HG02852 (cell line): ENCODE results near the gene MAD1L1.

Experiments used
- ATAC-seq: cut with Tn5 transposase; IDR thresholded peaks from one replicate; pipeline ENCODE4 v1.9.1; 2021; ENCODE audit warnings: mild to moderate bottlenecking, moderate library complexity; ENCODE audit not compliant: unreplicated experiment

The MAD1L1 gene

DNA sequence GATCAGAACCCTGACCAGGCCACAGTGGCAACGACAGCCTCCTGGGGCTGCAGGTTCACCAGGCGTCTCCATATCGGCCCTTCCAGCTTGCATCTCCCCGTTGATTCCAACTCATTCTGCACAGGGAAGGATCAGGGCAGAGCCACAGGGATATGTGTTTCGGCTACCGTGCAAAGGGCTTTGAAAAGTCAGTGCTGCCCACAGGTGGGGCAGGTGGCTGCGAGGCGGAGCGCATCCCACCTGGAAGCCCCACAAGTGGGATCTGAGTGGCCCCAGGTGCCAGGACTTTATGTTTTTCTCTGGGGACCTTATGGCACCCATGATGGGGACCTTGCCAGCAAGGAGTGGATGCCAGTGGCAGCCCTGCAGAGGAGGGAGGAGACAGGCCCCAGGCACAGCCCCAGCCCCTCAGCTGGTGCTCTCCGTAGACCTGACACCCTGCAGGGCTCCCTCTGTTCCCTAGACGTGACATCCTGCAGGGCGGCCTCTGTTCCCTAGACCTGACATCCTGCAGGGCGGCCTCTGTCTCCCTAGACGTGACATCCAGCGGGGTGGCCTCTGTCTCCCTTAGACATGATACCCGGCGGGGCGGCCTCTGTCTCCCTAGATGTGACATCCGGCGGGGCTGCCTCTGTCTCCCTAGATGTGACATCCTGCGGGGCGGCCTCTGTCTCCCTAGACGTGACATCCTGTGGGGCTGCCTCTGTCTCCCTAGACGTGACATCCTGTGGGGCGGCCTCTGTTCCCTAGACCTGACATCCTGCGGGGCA is 373.3 kb downstream of the MAD1L1 start:
- ATAC-seq = no peak

DNA sequence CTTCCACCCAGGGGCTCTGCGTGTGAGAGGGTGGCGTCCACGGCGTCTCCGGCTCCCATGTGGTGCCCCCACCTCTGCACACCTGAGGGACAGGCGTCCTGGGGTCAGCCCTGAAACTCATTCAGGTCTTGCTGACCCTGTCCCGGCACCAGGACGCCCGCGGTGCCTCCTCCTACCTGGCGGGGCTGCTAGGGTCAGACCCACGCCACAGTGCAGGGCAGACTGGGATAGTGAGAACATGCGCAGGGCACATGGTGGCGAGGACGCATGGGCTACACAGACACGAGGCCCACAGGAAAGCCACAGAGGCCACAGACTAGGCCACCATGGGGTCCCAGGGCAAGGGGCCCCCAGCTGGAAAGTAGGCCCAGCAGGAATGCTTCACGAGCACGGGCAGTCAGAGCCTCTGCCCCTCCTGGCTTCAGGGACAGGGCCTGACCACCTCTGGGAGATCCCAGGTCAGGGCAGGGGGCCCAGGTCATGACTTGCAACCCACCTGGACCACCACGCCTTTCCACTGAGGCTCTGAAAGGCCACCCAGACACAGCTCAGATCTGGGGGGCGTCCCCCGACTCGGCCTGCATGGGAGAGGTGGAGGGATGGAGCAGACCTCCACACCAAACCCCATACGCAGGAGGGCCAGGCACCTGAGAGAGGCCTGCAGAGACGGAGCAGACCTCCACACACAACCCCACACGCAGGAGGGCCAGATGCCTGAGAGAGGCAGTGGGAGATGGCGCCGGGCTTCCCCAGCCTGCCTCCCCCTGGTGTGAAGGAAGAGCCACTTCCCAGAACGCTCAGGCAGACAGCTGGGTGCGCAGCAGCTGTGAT is 374.1 kb downstream of the MAD1L1 start:
- ATAC-seq = no peak

DNA sequence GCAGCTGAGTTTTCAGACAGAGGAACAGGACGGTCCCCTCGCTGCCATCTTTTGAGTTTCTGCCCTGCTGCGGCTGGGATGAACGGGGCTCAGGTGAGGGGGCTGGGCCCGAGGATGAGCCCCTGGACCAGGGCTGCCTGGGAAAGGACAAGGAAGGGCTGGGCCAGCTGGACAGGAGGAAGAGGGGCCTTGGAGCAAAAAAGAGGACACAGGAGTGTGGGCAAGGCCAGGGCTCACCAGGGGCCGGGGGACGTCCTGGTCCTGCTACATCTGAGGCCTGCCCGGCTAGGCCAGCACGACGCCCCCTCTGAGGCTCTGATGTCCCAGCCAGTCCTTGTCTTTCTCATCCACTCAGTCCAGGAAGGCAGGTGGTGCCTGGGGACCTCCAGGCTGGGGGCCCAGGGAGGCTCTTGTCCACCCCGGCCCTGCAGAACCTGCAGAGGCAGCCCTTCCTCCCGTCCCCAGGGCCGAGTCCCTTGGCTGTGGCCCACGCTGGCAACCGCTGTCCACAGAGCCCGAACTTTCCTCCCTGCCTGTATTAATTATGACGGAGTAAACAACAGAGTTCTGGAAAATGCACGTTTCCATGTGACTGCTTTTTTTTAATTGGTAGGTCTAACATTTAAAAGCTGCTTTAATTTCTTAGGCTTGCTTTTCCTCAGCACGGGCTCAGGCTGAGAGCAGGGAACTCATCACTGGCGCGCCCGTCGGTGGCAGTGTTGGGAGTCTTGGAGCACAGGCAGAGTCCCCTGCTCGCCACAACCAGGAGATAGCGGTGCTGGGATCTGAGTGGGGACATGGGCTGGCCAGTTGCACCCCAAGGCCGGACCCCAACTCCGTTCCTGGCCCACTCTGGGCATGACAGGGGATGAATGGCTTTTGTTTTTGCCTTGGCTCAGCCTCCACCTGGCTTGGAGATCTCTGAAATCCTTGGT is 375.0 kb downstream of the MAD1L1 start:
- no peak for ATAC-seq

GRCh38 chr7:1856888-1857441 is 375.8 kb downstream of the MAD1L1 start:
- ATAC-seq = no peak

DNA sequence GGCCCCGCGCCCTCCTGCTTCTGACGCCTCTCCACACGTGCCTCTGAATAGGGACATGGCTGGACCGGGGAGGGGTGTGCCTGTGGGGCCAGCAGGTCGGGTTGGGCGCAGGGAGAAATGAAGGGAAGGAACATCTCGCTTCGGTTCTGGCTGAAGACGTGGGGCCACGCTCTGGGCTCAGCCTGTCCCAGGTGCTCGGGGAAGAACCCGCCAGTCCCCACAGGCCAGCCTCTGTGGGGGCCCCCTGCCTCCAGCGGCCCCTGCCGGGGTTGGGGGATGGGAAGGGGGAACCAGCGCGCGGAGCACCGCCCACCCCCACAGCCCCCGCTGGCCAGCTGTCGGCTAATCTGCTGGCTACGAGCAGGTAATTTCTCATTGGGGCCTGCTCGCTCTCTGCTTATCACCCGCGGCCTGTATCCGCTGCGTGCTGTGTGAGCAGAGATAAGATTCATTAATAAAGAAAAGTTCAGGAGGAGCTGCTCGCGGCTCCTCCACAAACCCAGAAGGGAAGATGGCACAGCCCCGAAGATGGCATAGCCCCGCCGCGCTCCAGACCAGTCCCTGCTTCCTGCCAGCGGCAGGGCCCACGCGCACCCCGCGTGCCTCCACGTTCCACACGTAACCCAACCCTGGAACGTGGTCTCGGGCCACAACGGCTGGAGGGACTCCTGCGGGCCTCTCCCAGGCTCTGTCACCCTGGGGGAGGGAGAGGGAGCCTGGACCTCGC is 376.4 kb downstream of the MAD1L1 start:
- no peak for ATAC-seq

- ATAC-seq = no peak
These were observed 377.0 kb downstream of the MAD1L1 start for GRCh38 chr7:1855725-1856160.

DNA sequence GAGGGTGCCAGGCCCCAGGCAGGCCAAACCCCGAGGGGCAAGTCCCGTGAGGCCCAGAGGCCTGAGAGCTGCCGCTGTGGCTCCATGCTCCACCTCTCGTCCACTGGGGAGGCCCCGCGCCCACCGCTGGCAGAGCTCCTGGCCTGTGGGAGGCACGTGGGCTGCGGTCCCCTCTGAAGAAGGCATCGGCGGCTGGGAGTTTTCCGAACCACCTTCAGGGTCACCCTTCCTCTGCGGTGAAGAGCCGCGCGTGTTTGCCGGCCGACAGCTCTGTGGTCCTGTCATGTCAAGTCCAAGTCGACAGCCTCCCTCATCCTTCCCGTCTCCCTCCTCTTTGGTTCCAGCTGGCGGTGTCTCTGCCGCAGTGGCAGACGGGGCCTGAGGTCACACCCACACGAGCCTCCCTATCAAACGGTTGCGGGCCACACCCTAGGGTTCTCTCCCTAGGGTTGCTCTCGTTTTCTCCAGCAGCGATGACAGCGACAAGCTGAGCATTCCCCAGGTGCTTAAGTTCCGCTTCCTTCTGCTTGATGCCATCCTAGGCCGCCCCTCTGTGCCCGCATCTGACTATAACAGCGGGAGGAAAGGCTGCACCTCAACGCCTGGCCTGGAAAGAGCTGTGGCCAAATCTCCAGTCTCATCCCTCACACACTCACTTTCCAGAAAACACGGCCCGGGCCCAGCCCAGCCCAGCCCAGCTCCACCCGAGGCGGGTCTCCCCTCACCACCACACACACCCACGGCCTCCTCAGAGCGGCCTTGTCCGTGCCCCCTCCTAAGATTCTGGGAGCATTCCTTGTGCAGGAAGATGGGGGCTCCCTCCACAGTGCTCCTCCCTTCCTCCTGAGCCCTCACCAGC is 377.6 kb downstream of the MAD1L1 start:
- no peak for ATAC-seq

DNA sequence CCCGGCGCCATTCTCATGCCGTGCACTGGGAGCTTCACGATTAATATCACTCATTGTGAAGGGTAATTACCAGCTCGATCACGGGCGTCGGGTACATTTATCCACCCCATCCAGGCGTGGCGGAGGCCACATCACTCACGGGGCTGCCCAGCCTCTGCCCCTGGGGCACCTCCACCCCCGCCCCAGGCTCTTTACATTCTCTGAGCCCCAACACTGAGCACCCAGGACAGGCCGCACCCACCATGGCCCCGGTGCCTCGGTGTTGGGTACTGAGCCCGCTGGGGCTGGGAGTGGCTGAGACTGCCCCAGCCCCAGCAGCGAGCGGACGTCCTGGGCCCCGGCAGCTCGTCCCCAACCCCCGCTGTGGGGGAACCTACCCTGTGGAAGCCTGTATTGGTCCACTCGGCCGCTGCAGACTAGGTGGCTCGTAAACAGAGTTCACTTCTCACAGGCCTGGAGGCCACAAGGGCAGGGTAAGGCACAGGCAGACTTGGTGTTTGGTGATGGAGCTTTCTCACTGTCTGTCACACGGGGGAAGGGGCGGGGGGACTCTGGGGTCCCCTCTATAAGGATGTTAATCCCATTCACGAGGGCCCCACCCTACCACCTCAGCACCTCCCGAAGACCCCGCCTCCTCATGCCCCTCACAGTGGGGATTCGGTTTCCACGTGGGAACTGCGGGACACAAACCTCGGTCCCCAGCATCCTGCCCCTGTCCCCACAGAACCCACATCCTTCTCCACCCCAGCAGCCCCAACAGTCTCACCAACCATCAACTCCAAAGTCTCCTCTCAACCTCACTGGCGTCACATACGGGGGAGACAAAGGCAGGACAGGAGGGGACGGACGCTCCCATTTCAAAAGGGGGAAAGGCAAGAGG is 378.5 kb downstream of the MAD1L1 start:
- ATAC-seq = no peak

- no peak for ATAC-seq
These were observed 379.2 kb downstream of the MAD1L1 start for GRCh38 chr7:1853431-1853985.

- no peak for ATAC-seq
These were observed 380.0 kb downstream of the MAD1L1 start for GRCh38 chr7:1852517-1853430.

DNA sequence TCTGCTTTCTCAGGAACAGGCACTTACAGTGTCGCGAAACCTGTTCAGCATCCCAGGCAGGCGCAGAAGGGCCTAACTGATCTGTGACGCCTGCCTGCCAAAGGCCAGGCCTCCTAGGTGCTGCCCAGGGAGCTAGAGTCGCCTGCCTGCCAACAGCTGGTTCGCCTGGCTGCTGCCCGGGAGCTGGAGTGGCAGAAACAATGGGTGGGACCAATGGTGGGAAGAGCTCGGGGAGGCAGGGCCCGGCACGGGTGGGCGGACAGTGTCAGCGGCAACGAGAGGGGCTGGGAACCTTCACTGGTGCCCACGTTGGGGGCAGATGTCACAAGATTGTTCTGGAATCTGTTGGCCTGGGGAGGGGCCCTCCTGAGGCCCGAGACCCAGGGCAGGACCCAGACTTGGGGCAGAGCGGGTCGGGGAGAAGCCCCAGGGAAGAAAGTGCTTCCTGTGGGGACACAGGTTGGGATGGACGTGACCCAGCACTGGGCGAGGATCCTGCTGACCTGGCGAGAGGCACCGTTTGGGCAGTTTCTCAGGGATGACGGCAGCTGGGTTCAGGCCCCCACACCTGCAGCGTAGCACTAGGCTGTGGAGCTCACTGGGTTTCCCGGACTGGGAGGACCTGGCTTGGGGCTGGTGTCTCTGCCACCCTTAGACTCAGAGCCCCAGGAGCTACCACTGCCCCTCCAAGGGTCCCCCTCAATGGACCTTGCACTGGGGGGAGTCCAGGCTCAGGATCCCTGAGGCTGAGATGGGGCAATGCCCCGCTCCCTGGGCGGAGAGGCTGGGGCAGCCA is 380.8 kb downstream of the MAD1L1 start:
- no peak for ATAC-seq

DNA sequence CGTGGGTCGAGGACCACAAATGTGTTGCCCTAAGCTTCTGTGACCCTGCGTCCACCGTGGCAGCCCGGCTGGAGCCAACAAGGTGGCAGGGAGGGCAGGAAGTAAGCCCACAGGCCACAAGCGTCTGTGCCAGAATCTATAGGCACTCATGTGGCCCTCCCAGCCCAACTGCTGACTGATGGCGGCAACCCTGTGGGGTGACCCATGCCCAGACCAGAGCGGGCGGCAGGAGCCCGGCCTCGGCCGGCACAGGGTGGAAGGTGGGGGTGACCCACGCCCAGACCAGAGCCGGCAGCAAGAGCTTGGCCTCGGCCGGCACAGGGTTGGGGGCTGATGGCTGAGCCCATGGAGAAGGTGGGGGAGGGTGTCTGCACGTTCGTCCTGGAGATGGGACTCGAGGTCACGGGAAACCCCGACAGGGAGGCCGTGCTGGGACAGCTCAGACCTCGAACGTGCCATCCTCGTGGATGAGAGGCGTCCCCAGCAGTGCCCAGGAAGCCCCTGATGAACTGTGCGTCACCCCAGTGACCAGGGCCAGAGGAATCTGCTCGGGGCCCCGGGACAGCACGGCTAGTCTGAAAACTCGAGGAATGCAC is 381.7 kb downstream of the MAD1L1 start:
- no peak for ATAC-seq

DNA sequence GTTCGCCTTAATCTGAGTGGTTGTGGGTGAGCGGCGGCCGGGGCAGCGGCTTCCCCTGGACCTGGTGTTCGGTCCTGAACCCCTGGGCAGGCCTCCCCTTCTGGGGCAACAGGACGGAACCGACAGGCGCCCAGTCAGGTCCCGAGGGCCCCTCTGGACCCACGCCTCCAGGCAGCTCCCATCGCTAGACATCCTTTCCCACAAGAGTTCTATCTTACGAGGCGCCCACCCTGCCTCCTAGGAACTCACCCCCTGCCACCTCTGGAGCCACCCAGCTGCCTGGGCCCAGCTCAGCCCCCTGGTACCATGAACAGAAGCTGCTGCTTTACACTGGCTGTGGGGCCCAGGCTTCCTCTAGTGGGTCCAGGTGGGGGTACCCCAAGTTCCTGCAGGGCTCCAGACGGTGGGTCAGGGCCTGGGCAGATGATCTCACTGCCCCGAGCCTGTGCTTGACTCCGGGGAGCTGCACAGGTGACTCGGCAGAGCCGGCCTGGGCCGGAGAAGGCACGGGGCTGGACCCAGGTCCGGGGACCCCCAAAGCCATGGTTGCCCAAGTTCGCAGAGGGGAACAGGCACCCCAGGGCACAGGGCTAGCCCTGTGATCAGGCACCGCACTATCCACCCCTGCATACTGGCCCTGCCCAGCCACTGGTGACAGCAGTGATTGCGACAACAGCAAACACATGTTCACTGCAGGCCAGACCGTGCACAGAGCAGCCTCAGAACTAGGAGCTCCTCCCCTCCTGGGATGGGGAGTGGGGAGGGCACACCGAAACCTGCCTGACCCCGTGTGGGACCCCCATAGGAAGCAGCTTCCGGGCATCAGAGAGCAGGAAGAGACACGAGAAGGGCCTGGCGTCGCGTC is 382.4 kb downstream of the MAD1L1 start:
- ATAC-seq = no peak

DNA sequence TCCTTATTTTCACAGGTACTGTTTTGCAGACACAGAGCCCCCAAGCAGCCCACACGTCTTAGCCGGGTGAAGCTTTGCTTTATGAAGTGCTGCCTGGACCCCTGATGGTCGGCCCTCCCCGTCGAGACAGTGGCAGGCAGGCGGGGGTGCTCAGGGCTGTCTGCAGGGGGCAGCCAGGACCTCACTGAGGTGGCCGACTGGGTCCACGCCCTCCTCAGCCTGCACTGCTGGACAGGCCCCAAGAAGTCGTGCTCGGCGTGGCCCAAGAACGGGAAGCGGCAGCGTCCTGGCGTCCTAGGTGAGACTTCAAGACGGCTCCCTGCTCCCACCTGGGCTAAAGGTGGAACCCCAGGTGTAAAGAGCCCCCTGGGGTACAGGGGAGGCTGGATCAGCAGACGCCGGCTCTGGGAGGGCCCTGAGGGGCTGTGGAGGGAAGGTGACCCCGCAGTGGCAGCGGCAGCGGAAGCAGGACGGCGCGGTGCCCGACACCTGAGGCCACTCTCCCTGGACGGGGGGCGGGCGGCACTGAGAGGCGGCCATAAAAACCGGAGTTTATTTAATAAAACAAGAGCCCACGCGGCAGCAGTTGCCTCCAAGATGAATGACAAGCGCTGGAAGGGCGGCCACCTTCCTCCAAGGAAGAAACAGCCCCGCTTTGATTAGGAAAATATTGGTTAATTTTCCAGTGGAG is 383.2 kb downstream of the MAD1L1 start:
- no peak for ATAC-seq
